ENCODE data around the gene POLR3C.
"Not testable (repeated sequence)": the region's sequence is repeated elsewhere in the genome, so short reads cannot be mapped to it uniquely, and the experiment has no call there.

Gene POLR3C, protein sequence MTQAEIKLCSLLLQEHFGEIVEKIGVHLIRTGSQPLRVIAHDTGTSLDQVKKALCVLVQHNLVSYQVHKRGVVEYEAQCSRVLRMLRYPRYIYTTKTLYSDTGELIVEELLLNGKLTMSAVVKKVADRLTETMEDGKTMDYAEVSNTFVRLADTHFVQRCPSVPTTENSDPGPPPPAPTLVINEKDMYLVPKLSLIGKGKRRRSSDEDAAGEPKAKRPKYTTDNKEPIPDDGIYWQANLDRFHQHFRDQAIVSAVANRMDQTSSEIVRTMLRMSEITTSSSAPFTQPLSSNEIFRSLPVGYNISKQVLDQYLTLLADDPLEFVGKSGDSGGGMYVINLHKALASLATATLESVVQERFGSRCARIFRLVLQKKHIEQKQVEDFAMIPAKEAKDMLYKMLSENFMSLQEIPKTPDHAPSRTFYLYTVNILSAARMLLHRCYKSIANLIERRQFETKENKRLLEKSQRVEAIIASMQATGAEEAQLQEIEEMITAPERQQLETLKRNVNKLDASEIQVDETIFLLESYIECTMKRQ

GRCh38 chr1:145823565-145824498, at the start of gene POLR3C, which contains the start of gene RNF115:
Gene POLR3C (plus strand): TSS chr1:145824200. CDS start chr1:145825777, 1,577 bp downstream.
Gene RNF115 (minus strand): TSS chr1:145824095. CDS start chr1:145823873, 222 bp downstream.
- peak; percentile 86 for DNase-seq

DNA sequence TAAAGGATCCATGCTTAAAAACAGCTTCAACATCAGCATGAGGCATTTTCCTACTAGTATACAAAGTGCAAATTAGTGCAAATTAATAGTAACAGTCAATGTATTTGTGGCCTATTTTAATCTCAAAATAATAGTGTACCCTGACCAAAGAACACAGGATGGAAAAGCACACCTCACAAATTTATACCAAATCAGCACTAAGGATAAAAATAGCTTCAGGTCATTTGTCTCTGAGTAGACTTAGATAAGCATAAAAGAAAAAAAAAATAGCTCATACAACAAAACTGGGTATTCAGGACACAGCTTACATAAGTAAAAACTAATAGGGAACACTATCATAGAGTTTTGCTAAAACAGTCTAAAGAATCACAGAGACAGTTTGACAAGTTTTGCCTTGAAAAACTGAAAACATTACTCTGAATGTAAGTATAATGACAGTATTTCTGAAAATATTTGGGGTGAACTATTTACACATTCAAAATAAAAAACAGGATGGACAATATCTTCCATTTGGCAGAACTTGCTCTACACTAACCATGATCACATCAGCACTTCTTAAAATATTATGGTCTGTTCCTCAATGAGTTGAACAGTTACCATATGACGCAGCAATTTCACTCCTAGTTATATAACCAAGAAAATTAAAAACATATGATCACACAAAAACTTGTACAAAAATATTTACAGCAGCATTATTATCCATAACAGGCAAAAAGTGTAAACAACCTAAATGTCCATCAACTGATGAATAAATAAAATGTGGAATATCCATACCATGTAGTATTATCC, 46.4 kb upstream of the POLR3C start:
- DNase-seq = no peak

DNA sequence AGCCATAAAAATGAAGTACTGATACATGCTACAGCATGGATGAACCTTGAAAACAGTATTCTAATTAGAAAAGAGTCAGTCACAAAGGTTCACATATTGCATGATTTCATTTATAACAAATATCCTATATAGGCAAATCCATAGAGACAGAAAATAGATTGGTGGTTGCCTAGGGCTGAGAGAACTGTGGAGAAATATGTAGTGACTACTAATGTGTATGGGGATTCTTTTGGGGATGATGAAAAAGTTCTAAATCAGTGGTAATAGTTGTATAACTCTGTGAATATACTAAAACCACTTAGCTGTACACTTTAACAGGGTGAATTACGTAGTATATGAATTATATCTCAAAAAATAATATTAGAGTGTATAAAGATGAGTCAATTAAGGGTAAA, 45.9 kb upstream of the POLR3C start:
- DNase-seq = no peak

GRCh38 chr1:145782272-145783099, 41.5 kb upstream of the POLR3C start:
- no peak for DNase-seq

GRCh38 chr1:145784409-145784808, 39.6 kb upstream of the POLR3C start:
- no peak for DNase-seq

DNA sequence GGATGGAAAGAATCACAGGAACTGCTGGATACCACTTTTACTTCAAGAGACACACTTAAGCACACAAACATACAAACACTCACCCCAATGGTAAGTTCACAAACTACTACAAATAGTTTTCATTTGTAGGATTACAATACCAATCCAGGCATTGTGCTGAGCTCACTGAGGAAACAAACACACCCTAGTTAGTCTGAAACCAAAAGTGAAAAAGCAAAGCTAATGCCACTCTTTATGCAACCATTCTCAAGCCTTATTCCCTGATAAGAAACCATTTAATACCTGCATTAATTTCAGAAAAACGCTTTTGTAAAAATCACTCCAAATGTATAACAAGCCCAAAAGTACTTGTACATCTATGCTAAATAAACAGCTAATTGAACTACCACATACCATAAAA, 38.5 kb upstream of the POLR3C start:
- DNase-seq = no peak

GRCh38 chr1:145786271-145786670, 37.7 kb upstream of the POLR3C start:
- DNase-seq = no peak

GRCh38 chr1:145788580-145788979, 35.4 kb upstream of the POLR3C start:
- no peak for DNase-seq

DNA sequence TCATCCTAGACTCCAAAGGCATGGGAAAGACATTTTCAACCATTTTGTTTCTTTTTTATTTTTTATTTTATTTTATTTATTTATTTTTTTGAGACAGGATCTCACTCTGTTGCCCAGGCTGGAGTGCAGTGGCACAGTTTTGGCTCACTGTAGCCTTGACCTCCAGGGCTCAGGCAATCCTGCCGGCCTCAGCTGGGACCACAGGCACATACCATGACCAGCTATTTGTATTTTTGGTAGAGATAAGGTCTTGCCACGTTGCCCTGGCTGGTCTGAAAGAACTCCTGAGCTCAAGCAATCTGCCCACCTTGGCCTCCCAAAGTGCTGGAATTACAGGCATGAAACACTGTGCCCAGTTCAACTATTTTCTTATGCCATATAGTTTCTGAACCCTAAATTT, 32.1 kb upstream of the POLR3C start:
- DNase-seq = not testable (repeated sequence)

GRCh38 chr1:145792484-145792883, 31.5 kb upstream of the POLR3C start:
- DNase-seq = no peak

GRCh38 chr1:145795257-145795881, 28.6 kb upstream of the POLR3C start:
- no peak for DNase-seq

- no peak for DNase-seq
These were observed 27.2 kb upstream of the POLR3C start for GRCh38 chr1:145796753-145797152.

GRCh38 chr1:145799806-145800205, 24.2 kb upstream of the POLR3C start:
- DNase-seq = no peak

GRCh38 chr1:145804235-145805045, 19.6 kb upstream of the POLR3C start:
- DNase-seq = no peak

DNA sequence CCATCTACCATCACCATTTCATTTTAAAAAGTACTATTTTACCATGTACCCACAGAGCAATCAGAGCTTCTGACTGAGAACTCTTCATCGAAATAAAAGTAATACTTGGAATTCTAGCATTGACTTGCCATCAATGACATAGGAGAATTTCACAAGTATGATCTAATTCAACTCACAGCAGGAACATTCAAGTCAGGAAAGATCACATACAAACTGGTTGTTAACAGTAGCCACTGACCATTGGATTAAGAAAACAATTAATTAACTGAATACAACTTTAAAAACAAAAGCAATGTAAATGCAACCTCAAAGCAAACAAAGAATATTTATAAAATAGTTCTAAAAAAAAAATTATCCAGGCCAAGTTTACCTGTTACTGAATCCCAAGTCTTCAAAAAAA, 18.9 kb upstream of the POLR3C start:
- no peak for DNase-seq

DNA sequence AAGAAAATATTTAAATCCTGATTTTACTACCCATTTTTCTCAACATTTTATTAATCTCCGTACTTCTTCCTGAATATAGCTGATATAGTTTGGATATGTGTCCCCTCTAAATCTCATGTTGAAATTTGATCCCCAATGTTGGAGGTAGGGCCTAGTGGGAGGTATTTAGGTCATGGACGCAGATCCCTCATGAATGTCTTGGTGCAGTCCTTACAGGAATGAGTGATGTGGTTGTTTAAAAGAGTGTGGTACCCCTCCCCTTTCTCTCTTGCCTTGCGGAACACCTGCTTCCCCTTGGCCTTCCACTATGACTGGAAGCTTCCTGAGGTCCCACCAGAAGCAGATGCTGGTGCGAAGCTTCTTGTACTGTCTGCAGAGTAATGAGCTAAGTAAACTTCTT, 17.6 kb upstream of the POLR3C start:
- DNase-seq = no peak

GRCh38 chr1:145806844-145807243, 17.2 kb upstream of the POLR3C start:
- no peak for DNase-seq

DNA sequence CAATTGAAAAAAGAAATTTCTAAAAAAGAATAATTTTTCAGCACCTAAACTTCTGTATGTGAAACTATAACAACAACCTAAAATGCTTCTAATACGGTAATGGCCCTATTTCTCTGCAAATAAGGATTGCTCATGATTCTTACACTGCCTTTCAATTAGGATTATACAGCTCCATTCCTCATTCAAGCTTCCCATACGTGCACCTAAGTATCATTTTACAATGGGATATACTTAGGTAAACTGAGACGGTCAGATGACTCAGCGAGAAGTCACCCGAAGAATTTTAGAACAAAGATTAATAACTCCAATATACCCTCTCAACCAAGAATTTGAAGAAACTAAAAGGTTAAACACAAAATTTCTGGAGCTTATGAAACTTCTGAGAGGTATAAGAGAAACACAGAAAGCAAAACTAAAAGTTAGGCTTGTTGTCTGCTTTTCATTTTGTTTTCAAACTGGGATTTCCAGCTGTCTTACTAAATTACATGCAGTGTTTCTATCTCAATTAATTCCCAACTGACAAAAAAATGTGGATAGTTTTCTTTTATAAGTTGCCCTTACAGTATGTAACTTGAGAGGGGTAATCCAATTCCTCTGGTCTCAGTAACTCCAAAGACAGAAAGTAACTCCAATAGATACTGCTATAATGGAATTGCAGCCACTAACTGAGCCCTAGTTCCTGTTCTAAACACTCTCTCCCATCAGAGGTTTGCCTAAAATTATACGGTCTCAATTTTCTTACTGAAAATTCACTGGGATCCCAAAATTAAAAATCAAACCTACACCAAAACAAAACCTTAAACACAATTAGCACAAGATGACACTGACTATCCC, 10.8 kb upstream of the POLR3C start:
- not testable (repeated sequence) for DNase-seq

- not testable (repeated sequence) for DNase-seq
These were observed 5.9 kb upstream of the POLR3C start for GRCh38 chr1:145818095-145818494.

Measured in activated naive CD4-positive, alpha-beta T cell treated with anti-CD3 and anti-CD28 coated beads, Interleukin-2, amount 50 U/mL, for 16 hours (primary cell).